Stimulated activated CD8-positive, alpha-beta memory T cell treated with anti-CD3 and anti-CD28 coated beads, Interleukin-4, amount 100 ng/mL, for 48 hours (primary cell): ENCODE data around the gene TIMMDC1.
"Not testable (repeated sequence)": the region's sequence is repeated elsewhere in the genome, so short reads cannot be mapped to it uniquely, and the experiment has no call there.

Experiments
- DNase-seq: peaks from one replicate; pipeline ENCODE4 v3.0.0-alpha.2; 2020

Gene TIMMDC1

GRCh38 chr3:119557877-119558269 is 59.5 kb downstream of the TIMMDC1 start:
- peak; percentile 53 for DNase-seq

- DNase-seq: no peak
Measured at GRCh38 chr3:119558626-119559317, 60.4 kb downstream of the TIMMDC1 start.

GRCh38 chr3:119559441-119559963 is 61.2 kb downstream of the TIMMDC1 start, which contains the start of gene CD80:
TSS of gene CD80 (minus strand) at chr3:119559614. CDS start at chr3:119557728, 1,886 bp downstream.
- peak; percentile 74 for DNase-seq

GRCh38 chr3:119560160-119560559 is 61.8 kb downstream of the TIMMDC1 start:
- DNase-seq: no peak

GRCh38 chr3:119562307-119562961 is 64.1 kb downstream of the TIMMDC1 start:
- DNase-seq: peak; percentile 63

- not testable (repeated sequence) for DNase-seq
Measured at GRCh38 chr3:119563334-119563733, 65.0 kb downstream of the TIMMDC1 start.

GRCh38 chr3:119569156-119569555 is 70.8 kb downstream of the TIMMDC1 start:
- DNase-seq: no peak

- no peak for DNase-seq
Measured at GRCh38 chr3:119570229-119570628, 71.9 kb downstream of the TIMMDC1 start.

- DNase-seq: no peak
Measured at GRCh38 chr3:119571230-119571629, 72.9 kb downstream of the TIMMDC1 start.

GRCh38 chr3:119571688-119572087 is 73.3 kb downstream of the TIMMDC1 start:
- DNase-seq: no peak
